Peyer's patch (tissue), 4 donors: Measurements from ENCODE around the gene CHCHD5. TPM values are rescaled to one million over a fixed set of nuclear protein-coding genes. Genes with fewer than 3 reads are reported as not detected.

ENCODE experiments used
- DNase-seq, 3 donors: peaks; one replicate each; pipeline ENCODE4 v3.0.0-alpha.2; 2017 to 2019
- H3K27ac ChIP-seq, 4 donors: fragments of 200-600 bp; sonication (generic); one replicate each; pipeline ENCODE4 v1.5.1; 2016 to 2019
- H3K27me3 ChIP-seq, 2 donors: fragments of 200-600 bp; sonication (generic); one replicate each; pipeline ENCODE4 v1.5.1; 2019
- H3K36me3 ChIP-seq, 3 donors: fragments of 200-600 bp; sonication (generic); one replicate each; pipeline ENCODE4 v1.5.1; 2016 to 2019
- H3K4me1 ChIP-seq, 4 donors: fragments of 200-600 bp; sonication (generic); one replicate each; pipeline ENCODE4 v1.5.1; 2016 to 2019
- H3K4me3 ChIP-seq, 4 donors: fragments of 200-600 bp; sonication (generic); 1 replicate in 3 of 4; 2 replicates in 1 of 4; pipeline ENCODE4 v1.5.1; 2016 to 2019; ENCODE audit warnings: mild to moderate bottlenecking in 1 of 4
- H3K9me3 ChIP-seq, 4 donors: fragments of 200-600 bp; sonication (generic); one replicate each; pipeline ENCODE4 v1.5.1; 2016 to 2019; ENCODE audit warnings: mild to moderate bottlenecking in 1 of 4
- CTCF ChIP-seq, 6 experiments: fragments of 450-650 bp in 4 of 6; fragments of 200-600 bp in 2 of 6; sonication (generic) in 1 of 6; IDR thresholded peaks; one replicate each; pipeline ENCODE4 v1.5.1; 2017 to 2019; ENCODE audit warnings: antibody characterized with exemption in 6 of 6, mild to moderate bottlenecking in 3 of 6, moderate library complexity in 1 of 6
- POLR2A ChIP-seq, 2 donors: fragments of 450-650 bp; IDR thresholded peaks; one replicate each; pipeline ENCODE4 v1.5.1; 2017; ENCODE audit warnings: antibody characterized with exemption in 2 of 2, mild to moderate bottlenecking in 2 of 2, moderate library complexity in 2 of 2
- total RNA-seq, 4 donors: library from RNA; depleted of rRNA; stranded (reverse); fragments of >200 nt; gene quantifications; one replicate each; pipeline ENCODE4 v1.1.0, GENCODE V29; 2016

The CHCHD5 gene
- total RNA-seq, 4 donors from 2014 or later, result 8.3 to 20.7 (median 11.4) TPM

GRCh38 chr2:112541315-112542122 lies 42.9 kb upstream of the CHCHD5 start:
- TF ChIP-seq CTCF (IDR thresholded peaks at IDR 0.05) (no peak), POLR2A (IDR thresholded peaks at IDR 0.05) (peak; percentile 30 to 44)
- DNase-seq, result peak in 2 of 3 donors; percentile 29 to 84
- no peaks in the 10 kb centered on the region for H3K27me3 ChIP-seq
- H3K9me3 ChIP-seq, result no peaks in the 10 kb centered on the region
- peaks cover 0 to 18% (median 4%) of the 10 kb centered on the region in 4 donors for H3K4me1 ChIP-seq
- H3K36me3 ChIP-seq, result peaks cover 0 to 8% (median 0%) of the 10 kb centered on the region in 3 donors
- H3K4me3 ChIP-seq, result peak overlapping the region; percentile 63 to 93 (median 82)
- peak overlapping the region; percentile 83 to 91 (median 88) for H3K27ac ChIP-seq

- Histone ChIP-seq H3K27ac (peak within 1 kb of the TSS; percentile 83 to 91 (median 88)), H3K4me3 (peak within 1 kb of the TSS; percentile 63 to 93 (median 82)), H3K36me3 (peaks cover 0 to 13% (median 0%) of the 10 kb centered on the region in 3 donors), H3K27me3 (no peaks in the 10 kb centered on the region), H3K9me3 (no peaks in the 10 kb centered on the region), H3K4me1 (peaks cover 0 to 18% (median 4%) of the 10 kb centered on the region in 4 donors)
- DNase-seq, result peak; percentile 83 to 91 (median 90)
- TF ChIP-seq CTCF (IDR thresholded peaks at IDR 0.05) (peak in 1 of 6 experiments; percentile 13), POLR2A (IDR thresholded peaks at IDR 0.05) (peak in 1 of 2 donors; percentile 5)
Measured at GRCh38 chr2:112542123-112542983, 42.1 kb upstream of the CHCHD5 start, which contains the start of gene POLR1B. TSS of gene POLR1B (plus strand) at chr2:112542465. CDS start at chr2:112542495, 30 bp downstream.

- Histone ChIP-seq H3K9me3 (no peaks in the 10 kb centered on the region), H3K27me3 (no peaks in the 10 kb centered on the region), H3K36me3 (peaks cover 0 to 21% (median 0%) of the 10 kb centered on the region in 3 donors), H3K4me3 (peak overlapping the region; percentile 63 to 93 (median 82)), H3K27ac (peak overlapping the region in 2 of 4 donors; percentile 83 to 88), H3K4me1 (peaks cover 0 to 18% (median 4%) of the 10 kb centered on the region in 4 donors)
- no peak for TF ChIP-seq CTCF (IDR thresholded peaks at IDR 0.05)
- TF ChIP-seq POLR2A (IDR thresholded peaks at IDR 0.05), result no peak
- no peak for DNase-seq
Measured at GRCh38 chr2:112542984-112543661, 41.3 kb upstream of the CHCHD5 start.

GRCh38 chr2:112547333-112547732 lies 37.1 kb upstream of the CHCHD5 start:
- peaks cover 0 to 42% (median 0%) of the 10 kb centered on the region in 3 donors for H3K36me3 ChIP-seq
- H3K27ac ChIP-seq, result no peak overlapping the region
- DNase-seq, result no peak

More at GRCh38 chr2:112547333-112547732, 37.1 kb upstream of the CHCHD5 start:
- Histone ChIP-seq H3K27me3 (no peaks in the 10 kb centered on the region), H3K4me3 (no peak overlapping the region), H3K4me1 (peaks cover 0 to 13% (median 4%) of the 10 kb centered on the region in 4 donors), H3K9me3 (no peaks in the 10 kb centered on the region)
- TF ChIP-seq POLR2A (IDR thresholded peaks at IDR 0.05), result no peak
- no peak for TF ChIP-seq CTCF (IDR thresholded peaks at IDR 0.05)
